ENCODE results near the gene PDE3A.

Gene PDE3A

DNA sequence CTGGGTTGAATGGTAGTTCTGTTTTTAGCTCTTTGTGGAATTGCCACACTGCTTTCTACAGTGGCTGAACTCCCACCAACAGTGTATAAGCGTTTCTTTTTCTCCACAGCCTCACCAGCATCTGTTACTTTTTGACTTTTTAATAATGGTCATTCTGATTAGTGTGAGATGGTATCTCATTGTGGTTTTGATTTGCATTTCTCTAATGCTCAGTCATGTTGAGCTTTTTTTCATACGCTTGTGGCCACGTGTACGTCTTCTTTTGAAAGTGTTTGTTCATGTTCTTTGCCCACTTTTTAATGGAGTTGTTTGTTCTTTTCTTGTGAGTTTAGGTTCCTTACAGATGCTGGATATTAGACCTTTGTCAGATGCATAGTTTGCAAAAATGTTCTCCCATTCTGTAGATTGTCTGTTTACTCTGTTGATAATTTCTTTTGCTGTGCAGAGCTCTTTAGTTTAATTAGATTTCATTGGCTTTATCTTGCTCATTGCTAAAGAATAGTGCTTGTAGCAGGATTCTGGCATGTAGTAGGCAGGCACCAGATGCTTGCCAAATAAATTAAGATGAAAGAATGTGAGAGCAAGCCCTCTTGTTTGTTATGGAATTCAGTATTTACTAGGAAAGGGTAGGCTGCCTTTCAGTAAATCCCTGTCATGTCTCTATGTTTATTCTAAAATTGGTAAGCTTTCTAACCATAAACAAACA is 86.8 kb downstream of the PDE3A start:
- Histone ChIP-seq H3K27ac (ENCODE audit: low read depth, low read length) (no peak overlapping the region), H3K27me3 (ENCODE audit: control insufficient read depth, low read length) (no peaks in the 10 kb centered on the region), H3F3A (ENCODE audit: control insufficient read depth, insufficient read depth) (no peaks in the 10 kb centered on the region), H3K4me2 (ENCODE audit: low read length) (no peak overlapping the region), H3K79me2 (ENCODE audit: control insufficient read depth, low read length) (no peaks in the 10 kb centered on the region), H3K4me1 (ENCODE audit: control insufficient read depth, low read length) (no peaks in the 10 kb centered on the region), H3K9me3 (ENCODE audit: control insufficient read depth, insufficient read depth, low read length) (no peaks in the 10 kb centered on the region), H3K9me2 (replicated peaks; ENCODE audit: control insufficient read depth, low read length) (no peaks in the 10 kb centered on the region), H3K4me3 (ENCODE audit: low read length) (no peak overlapping the region), H3K36me3 (ENCODE audit: control insufficient read depth, low read length) (no peaks in the 10 kb centered on the region), H4K20me1 (ENCODE audit: control insufficient read depth, insufficient read depth, low read depth, low read length) (no peaks in the 10 kb centered on the region)
- no peak for TF ChIP-seq EZH2phosphoT487 (IDR thresholded peaks at IDR 0.05; ENCODE audit: borderline replicate concordance, low read length)
- TF ChIP-seq, protein P1, sequence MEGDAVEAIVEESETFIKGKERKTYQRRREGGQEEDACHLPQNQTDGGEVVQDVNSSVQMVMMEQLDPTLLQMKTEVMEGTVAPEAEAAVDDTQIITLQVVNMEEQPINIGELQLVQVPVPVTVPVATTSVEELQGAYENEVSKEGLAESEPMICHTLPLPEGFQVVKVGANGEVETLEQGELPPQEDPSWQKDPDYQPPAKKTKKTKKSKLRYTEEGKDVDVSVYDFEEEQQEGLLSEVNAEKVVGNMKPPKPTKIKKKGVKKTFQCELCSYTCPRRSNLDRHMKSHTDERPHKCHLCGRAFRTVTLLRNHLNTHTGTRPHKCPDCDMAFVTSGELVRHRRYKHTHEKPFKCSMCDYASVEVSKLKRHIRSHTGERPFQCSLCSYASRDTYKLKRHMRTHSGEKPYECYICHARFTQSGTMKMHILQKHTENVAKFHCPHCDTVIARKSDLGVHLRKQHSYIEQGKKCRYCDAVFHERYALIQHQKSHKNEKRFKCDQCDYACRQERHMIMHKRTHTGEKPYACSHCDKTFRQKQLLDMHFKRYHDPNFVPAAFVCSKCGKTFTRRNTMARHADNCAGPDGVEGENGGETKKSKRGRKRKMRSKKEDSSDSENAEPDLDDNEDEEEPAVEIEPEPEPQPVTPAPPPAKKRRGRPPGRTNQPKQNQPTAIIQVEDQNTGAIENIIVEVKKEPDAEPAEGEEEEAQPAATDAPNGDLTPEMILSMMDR (IDR thresholded peaks at IDR 0.05; ENCODE audit: low read depth, low read length, poor library complexity, severe bottlenecking) = no peak

DNA sequence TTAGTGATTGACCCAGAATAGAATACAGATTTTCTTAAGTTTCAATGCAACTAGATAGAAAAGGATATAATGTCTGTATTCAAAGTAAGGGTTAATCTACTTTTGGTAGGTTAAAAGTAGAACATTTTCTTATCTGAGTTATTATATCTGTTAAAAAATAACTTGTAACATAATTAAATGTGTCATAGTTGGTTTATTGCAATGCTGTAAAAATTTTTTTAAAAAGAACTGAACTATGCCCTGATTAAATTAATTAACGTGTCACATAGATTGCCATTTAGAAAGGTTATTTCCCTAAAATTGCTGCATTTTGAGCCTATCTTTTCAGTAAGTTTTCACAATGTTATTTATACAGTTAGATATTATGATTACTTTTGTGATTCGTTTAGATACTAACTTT is 89.2 kb downstream of the PDE3A start:
- Histone ChIP-seq H3K79me2 (ENCODE audit: control insufficient read depth, low read length) (no peaks in the 10 kb centered on the region), H3K36me3 (ENCODE audit: control insufficient read depth, low read length) (no peaks in the 10 kb centered on the region), H3K27me3 (ENCODE audit: control insufficient read depth, low read length) (no peaks in the 10 kb centered on the region), H4K20me1 (ENCODE audit: control insufficient read depth, insufficient read depth, low read depth, low read length) (no peaks in the 10 kb centered on the region), H3F3A (ENCODE audit: control insufficient read depth, insufficient read depth) (no peaks in the 10 kb centered on the region), H3K4me3 (ENCODE audit: low read length) (no peak overlapping the region), H3K9me2 (replicated peaks; ENCODE audit: control insufficient read depth, low read length) (no peaks in the 10 kb centered on the region), H3K27ac (ENCODE audit: low read depth, low read length) (no peak overlapping the region), H3K4me1 (ENCODE audit: control insufficient read depth, low read length) (no peaks in the 10 kb centered on the region), H3K4me2 (ENCODE audit: low read length) (no peak overlapping the region), H3K9me3 (ENCODE audit: control insufficient read depth, insufficient read depth, low read length) (no peaks in the 10 kb centered on the region)
- TF ChIP-seq, protein P1 (IDR thresholded peaks at IDR 0.05; ENCODE audit: low read depth, low read length, poor library complexity, severe bottlenecking) = no peak
- no peak for TF ChIP-seq EZH2phosphoT487 (IDR thresholded peaks at IDR 0.05; ENCODE audit: borderline replicate concordance, low read length)

DNA sequence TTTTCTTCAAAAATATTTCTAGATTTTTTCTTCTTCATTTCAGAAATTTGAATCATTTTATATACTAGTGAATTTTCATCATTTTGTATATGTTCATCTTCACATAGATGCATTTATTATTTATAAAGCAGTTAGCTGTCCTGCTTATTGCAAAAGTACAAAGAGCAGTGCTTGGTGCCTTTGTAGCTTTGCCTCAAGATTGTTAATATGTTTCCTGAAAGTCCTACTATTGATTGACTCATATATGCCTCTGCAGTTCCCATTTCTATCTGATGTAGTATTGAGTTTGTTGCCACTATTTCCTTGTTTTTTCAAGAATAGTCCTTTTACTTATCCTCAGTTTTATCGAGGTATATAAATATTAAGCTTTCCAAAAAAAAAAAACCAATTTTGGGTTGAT is 89.7 kb downstream of the PDE3A start:
- H3K9me3 ChIP-seq (ENCODE audit: control insufficient read depth, insufficient read depth, low read length) = no peaks in the 10 kb centered on the region
- TF ChIP-seq, protein P1 (IDR thresholded peaks at IDR 0.05; ENCODE audit: low read depth, low read length, poor library complexity, severe bottlenecking) = no peak
- no peak for TF ChIP-seq EZH2phosphoT487 (IDR thresholded peaks at IDR 0.05; ENCODE audit: borderline replicate concordance, low read length)

More for the DNA sequence above, 89.7 kb downstream of the PDE3A start:
- Histone ChIP-seq H3K4me3 (ENCODE audit: low read length) (no peak overlapping the region), H3K79me2 (ENCODE audit: control insufficient read depth, low read length) (no peaks in the 10 kb centered on the region), H3K4me2 (ENCODE audit: low read length) (no peak overlapping the region), H3K9me2 (replicated peaks; ENCODE audit: control insufficient read depth, low read length) (no peaks in the 10 kb centered on the region), H3K27ac (ENCODE audit: low read depth, low read length) (no peak overlapping the region), H3F3A (ENCODE audit: control insufficient read depth, insufficient read depth) (no peaks in the 10 kb centered on the region), H4K20me1 (ENCODE audit: control insufficient read depth, insufficient read depth, low read depth, low read length) (no peaks in the 10 kb centered on the region), H3K27me3 (ENCODE audit: control insufficient read depth, low read length) (no peaks in the 10 kb centered on the region), H3K4me1 (ENCODE audit: control insufficient read depth, low read length) (no peaks in the 10 kb centered on the region), H3K36me3 (ENCODE audit: control insufficient read depth, low read length) (no peaks in the 10 kb centered on the region)

All from DOHH2 (cell line).